GM12801 (cell line): Measurements from ENCODE around the gene PTGES2.

Source experiments
- CTCF ChIP-seq: IDR thresholded peaks from one replicate; pipeline ENCODE4 v1.5.1; 2011; ENCODE audit warnings: control low read depth; ENCODE audit not compliant: insufficient read length; ENCODE audit errors: extremely low read depth

PTGES2 gene

GRCh38 chr9:128120741-128121465, 6.6 kb downstream of the PTGES2 start:
- TF ChIP-seq CTCF = no peak

GRCh38 chr9:128120061-128120740, 7.3 kb downstream of the PTGES2 start:
- TF ChIP-seq CTCF = no peak

GRCh38 chr9:128118971-128119665, 8.4 kb downstream of the PTGES2 start:
- TF ChIP-seq CTCF = no peak

- TF ChIP-seq CTCF = no peak
Measured at GRCh38 chr9:128118472-128118857, 9.1 kb downstream of the PTGES2 start.

- TF ChIP-seq CTCF = peak; percentile 99
Measured at GRCh38 chr9:128117613-128118471, 9.7 kb downstream of the PTGES2 start.

- no peak for TF ChIP-seq CTCF
Measured at GRCh38 chr9:128116104-128117083, 11.1 kb downstream of the PTGES2 start.
